Measurements from ENCODE around the gene PNRC1.

DNA sequence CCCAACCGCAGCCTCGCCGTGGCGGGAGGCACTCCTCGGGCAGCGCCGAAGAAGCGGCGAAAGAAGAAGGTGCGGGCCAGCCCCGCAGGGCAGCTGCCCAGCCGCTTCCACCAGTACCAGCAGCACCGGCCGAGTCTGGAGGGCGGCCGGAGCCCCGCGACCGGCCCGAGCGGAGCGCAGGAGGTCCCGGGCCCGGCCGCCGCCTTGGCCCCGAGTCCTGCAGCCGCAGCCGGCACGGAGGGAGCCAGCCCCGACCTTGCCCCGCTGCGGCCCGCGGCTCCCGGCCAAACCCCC, 525 bp downstream of the PNRC1 start:
- TF ChIP-seq, protein P1, sequence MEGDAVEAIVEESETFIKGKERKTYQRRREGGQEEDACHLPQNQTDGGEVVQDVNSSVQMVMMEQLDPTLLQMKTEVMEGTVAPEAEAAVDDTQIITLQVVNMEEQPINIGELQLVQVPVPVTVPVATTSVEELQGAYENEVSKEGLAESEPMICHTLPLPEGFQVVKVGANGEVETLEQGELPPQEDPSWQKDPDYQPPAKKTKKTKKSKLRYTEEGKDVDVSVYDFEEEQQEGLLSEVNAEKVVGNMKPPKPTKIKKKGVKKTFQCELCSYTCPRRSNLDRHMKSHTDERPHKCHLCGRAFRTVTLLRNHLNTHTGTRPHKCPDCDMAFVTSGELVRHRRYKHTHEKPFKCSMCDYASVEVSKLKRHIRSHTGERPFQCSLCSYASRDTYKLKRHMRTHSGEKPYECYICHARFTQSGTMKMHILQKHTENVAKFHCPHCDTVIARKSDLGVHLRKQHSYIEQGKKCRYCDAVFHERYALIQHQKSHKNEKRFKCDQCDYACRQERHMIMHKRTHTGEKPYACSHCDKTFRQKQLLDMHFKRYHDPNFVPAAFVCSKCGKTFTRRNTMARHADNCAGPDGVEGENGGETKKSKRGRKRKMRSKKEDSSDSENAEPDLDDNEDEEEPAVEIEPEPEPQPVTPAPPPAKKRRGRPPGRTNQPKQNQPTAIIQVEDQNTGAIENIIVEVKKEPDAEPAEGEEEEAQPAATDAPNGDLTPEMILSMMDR (conservative IDR thresholded peaks at IDR 0.05 in 1 of 2, IDR thresholded peaks at IDR 0.05 in 1 of 2; ENCODE audit: extremely low read depth in 1 of 2, insufficient read depth in 1 of 2, low read depth in 1 of 2, low read length in 2 of 2) = no peak
- no peak for TF ChIP-seq EZH2 (IDR thresholded peaks at IDR 0.05; ENCODE audit: borderline replicate concordance, low read length)
